Measurements from ENCODE around the gene SMURF1.

Gene SMURF1

GRCh38 chr7:99033765-99034164 lies 110.1 kb downstream of the SMURF1 start:
- no peak overlapping the region for H3K9ac ChIP-seq (ENCODE audit: low read length)
- H3K9me3 ChIP-seq (ENCODE audit: control insufficient read depth, low read length) = no peaks in the 10 kb centered on the region
- no peak for DNase-seq (ENCODE audit: low read depth)
- H3K36me3 ChIP-seq (ENCODE audit: control insufficient read depth, insufficient read depth, low read length, severe bottlenecking) = peaks cover 83% of the 10 kb centered on the region
- H3K4me3 ChIP-seq (ENCODE audit: low read length) = no peak overlapping the region
- H3K4me1 ChIP-seq (ENCODE audit: control insufficient read depth, insufficient read depth, low read length) = peaks cover 36% of the 10 kb centered on the region
- H3K27me3 ChIP-seq (replicated peaks; ENCODE audit: control insufficient read depth, insufficient read depth, low read length) = no peaks in the 10 kb centered on the region

- Histone ChIP-seq H3K4me3 (ENCODE audit: low read length) (no peak overlapping the region), H3K4me1 (ENCODE audit: control insufficient read depth, insufficient read depth, low read length) (peaks cover 36% of the 10 kb centered on the region), H3K9me3 (ENCODE audit: control insufficient read depth, low read length) (no peaks in the 10 kb centered on the region), H3K27me3 (replicated peaks; ENCODE audit: control insufficient read depth, insufficient read depth, low read length) (no peaks in the 10 kb centered on the region), H3K9ac (ENCODE audit: low read length) (no peak overlapping the region), H3K36me3 (ENCODE audit: control insufficient read depth, insufficient read depth, low read length, severe bottlenecking) (peaks cover 83% of the 10 kb centered on the region)
- DNase-seq (ENCODE audit: low read depth) = no peak
Measured at GRCh38 chr7:99032928-99033327, 111.0 kb downstream of the SMURF1 start.

GRCh38 chr7:99031496-99031895 lies 112.4 kb downstream of the SMURF1 start:
- Histone ChIP-seq H3K9me3 (ENCODE audit: control insufficient read depth, low read length) (no peaks in the 10 kb centered on the region), H3K36me3 (ENCODE audit: control insufficient read depth, insufficient read depth, low read length, severe bottlenecking) (peaks cover 81% of the 10 kb centered on the region), H3K27me3 (replicated peaks; ENCODE audit: control insufficient read depth, insufficient read depth, low read length) (no peaks in the 10 kb centered on the region), H3K4me1 (ENCODE audit: control insufficient read depth, insufficient read depth, low read length) (peaks cover 29% of the 10 kb centered on the region), H3K4me3 (ENCODE audit: low read length) (no peak overlapping the region), H3K9ac (ENCODE audit: low read length) (peak overlapping the region; percentile 3)
- no peak for DNase-seq (ENCODE audit: low read depth)

GRCh38 chr7:99030951-99031350 lies 113.0 kb downstream of the SMURF1 start:
- peaks cover 25% of the 10 kb centered on the region for H3K4me1 ChIP-seq (ENCODE audit: control insufficient read depth, insufficient read depth, low read length)
- H3K9me3 ChIP-seq (ENCODE audit: control insufficient read depth, low read length) = no peaks in the 10 kb centered on the region
- H3K36me3 ChIP-seq (ENCODE audit: control insufficient read depth, insufficient read depth, low read length, severe bottlenecking) = peaks cover 80% of the 10 kb centered on the region
- peak overlapping the region; percentile 3 for H3K9ac ChIP-seq (ENCODE audit: low read length)
- no peak overlapping the region for H3K4me3 ChIP-seq (ENCODE audit: low read length)
- no peaks in the 10 kb centered on the region for H3K27me3 ChIP-seq (replicated peaks; ENCODE audit: control insufficient read depth, insufficient read depth, low read length)
- no peak for DNase-seq (ENCODE audit: low read depth)

DNA sequence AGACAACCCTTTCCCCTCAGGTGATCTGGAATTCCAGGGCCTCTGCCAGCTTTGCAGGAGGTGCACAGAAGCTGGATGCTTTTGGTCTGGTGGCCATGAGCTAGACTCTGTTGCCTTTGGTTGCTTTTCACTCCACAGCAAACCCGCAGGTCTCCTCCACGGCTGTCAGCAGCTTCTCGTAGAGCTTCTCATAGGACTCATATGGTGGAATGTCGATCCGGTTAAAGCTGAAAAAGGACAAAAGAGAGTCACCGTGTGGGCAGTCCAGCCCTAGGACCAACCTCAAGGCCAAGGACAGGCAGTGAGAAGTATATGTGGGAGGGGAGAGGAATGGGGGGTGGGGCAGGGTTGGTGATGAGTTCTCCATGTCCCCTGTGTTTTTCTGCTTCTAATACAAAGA lies 113.5 kb downstream of the SMURF1 start:
- Histone ChIP-seq H3K27me3 (replicated peaks; ENCODE audit: control insufficient read depth, insufficient read depth, low read length) (no peaks in the 10 kb centered on the region), H3K9ac (ENCODE audit: low read length) (peak overlapping the region; percentile 3), H3K4me1 (ENCODE audit: control insufficient read depth, insufficient read depth, low read length) (peaks cover 24% of the 10 kb centered on the region), H3K36me3 (ENCODE audit: control insufficient read depth, insufficient read depth, low read length, severe bottlenecking) (peaks cover 75% of the 10 kb centered on the region), H3K9me3 (ENCODE audit: control insufficient read depth, low read length) (no peaks in the 10 kb centered on the region), H3K4me3 (ENCODE audit: low read length) (no peak overlapping the region)
- no peak for DNase-seq (ENCODE audit: low read depth)

- Histone ChIP-seq H3K4me3 (ENCODE audit: low read length) (no peak overlapping the region), H3K9me3 (ENCODE audit: control insufficient read depth, low read length) (no peaks in the 10 kb centered on the region), H3K4me1 (ENCODE audit: control insufficient read depth, insufficient read depth, low read length) (peaks cover 28% of the 10 kb centered on the region), H3K9ac (ENCODE audit: low read length) (no peak overlapping the region), H3K36me3 (ENCODE audit: control insufficient read depth, insufficient read depth, low read length, severe bottlenecking) (peaks cover 68% of the 10 kb centered on the region), H3K27me3 (replicated peaks; ENCODE audit: control insufficient read depth, insufficient read depth, low read length) (no peaks in the 10 kb centered on the region)
- no peak for DNase-seq (ENCODE audit: low read depth)
Measured at GRCh38 chr7:99029466-99030435, 114.2 kb downstream of the SMURF1 start.

GRCh38 chr7:99028261-99028973 lies 115.5 kb downstream of the SMURF1 start:
- DNase-seq (ENCODE audit: low read depth) = no peak
- H3K4me3 ChIP-seq (ENCODE audit: low read length) = no peak overlapping the region
- H3K9me3 ChIP-seq (ENCODE audit: control insufficient read depth, low read length) = no peaks in the 10 kb centered on the region
- no peaks in the 10 kb centered on the region for H3K27me3 ChIP-seq (replicated peaks; ENCODE audit: control insufficient read depth, insufficient read depth, low read length)
- H3K4me1 ChIP-seq (ENCODE audit: control insufficient read depth, insufficient read depth, low read length) = peaks cover 41% of the 10 kb centered on the region
- H3K36me3 ChIP-seq (ENCODE audit: control insufficient read depth, insufficient read depth, low read length, severe bottlenecking) = peaks cover 54% of the 10 kb centered on the region
- no peak overlapping the region for H3K9ac ChIP-seq (ENCODE audit: low read length)

DNA sequence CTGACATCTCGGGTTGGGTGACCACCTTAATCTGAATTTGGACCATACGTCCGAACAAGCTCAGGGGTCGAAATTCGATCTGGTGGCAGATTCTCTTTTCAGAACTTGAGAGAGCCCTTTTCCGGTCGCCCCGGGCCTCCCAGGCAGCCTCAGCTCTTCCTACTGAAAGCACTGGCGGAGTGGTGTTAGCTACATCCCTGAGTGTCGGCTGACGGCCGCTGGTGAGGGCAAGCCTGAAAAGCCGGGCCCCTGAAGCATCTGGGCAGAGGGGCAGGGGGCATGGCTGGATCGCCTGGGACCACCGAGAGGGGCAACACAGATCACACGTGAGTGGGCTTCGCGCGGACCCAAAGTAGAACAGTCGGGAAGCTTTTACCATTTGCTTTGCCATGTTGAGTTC lies 116.1 kb downstream of the SMURF1 start:
- no peaks in the 10 kb centered on the region for H3K27me3 ChIP-seq (replicated peaks; ENCODE audit: control insufficient read depth, insufficient read depth, low read length)
- no peak overlapping the region for H3K4me3 ChIP-seq (ENCODE audit: low read length)
- no peaks in the 10 kb centered on the region for H3K9me3 ChIP-seq (ENCODE audit: control insufficient read depth, low read length)
- no peak for DNase-seq (ENCODE audit: low read depth)
- no peak overlapping the region for H3K9ac ChIP-seq (ENCODE audit: low read length)
- H3K4me1 ChIP-seq (ENCODE audit: control insufficient read depth, insufficient read depth, low read length) = peaks cover 45% of the 10 kb centered on the region
- peaks cover 48% of the 10 kb centered on the region for H3K36me3 ChIP-seq (ENCODE audit: control insufficient read depth, insufficient read depth, low read length, severe bottlenecking)

DNA sequence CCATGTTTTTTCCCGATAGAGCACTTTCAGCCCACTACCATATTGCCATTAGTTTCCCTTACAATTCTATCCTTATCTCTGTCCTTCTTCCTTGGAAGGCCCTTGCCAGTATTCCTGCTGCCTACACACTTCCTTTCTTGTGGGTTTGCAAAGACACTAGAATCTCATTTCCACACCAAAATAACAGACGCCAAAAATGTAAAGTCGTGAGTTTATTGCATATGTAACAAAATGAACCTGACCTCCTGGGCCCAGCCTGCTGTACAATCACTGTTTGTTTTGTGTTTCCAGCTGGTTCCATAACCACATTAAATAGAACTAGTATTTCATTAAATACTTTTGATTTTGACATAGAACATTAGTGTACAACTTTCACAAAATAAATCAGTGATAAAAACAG lies 116.7 kb downstream of the SMURF1 start:
- Histone ChIP-seq H3K4me1 (ENCODE audit: control insufficient read depth, insufficient read depth, low read length) (peaks cover 47% of the 10 kb centered on the region), H3K36me3 (ENCODE audit: control insufficient read depth, insufficient read depth, low read length, severe bottlenecking) (peaks cover 42% of the 10 kb centered on the region), H3K9me3 (ENCODE audit: control insufficient read depth, low read length) (no peaks in the 10 kb centered on the region), H3K9ac (ENCODE audit: low read length) (no peak overlapping the region), H3K27me3 (replicated peaks; ENCODE audit: control insufficient read depth, insufficient read depth, low read length) (no peaks in the 10 kb centered on the region), H3K4me3 (ENCODE audit: low read length) (no peak overlapping the region)
- DNase-seq (ENCODE audit: low read depth) = no peak

DNA sequence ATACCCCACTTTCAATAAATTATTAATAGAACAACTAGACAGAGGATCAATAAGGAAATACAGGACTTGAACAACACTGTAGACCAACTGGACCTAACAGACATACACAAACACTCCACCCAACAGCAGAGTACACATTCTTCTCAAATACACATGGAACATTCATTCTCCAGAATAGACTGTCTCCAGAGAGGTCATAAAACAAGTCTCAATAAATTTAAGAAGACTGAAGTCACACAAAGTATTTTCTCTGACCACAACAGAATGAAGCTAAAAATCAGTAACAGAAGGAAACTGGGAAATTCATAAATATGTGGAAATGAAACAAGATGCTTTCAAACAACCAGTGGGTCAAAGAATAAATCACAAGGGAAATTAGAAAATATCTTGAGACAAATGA lies 119.8 kb downstream of the SMURF1 start:
- Histone ChIP-seq H3K9ac (ENCODE audit: low read length) (no peak overlapping the region), H3K36me3 (ENCODE audit: control insufficient read depth, insufficient read depth, low read length, severe bottlenecking) (peaks cover 32% of the 10 kb centered on the region), H3K27me3 (replicated peaks; ENCODE audit: control insufficient read depth, insufficient read depth, low read length) (no peaks in the 10 kb centered on the region), H3K9me3 (ENCODE audit: control insufficient read depth, low read length) (no peaks in the 10 kb centered on the region), H3K4me3 (ENCODE audit: low read length) (no peak overlapping the region), H3K4me1 (ENCODE audit: control insufficient read depth, insufficient read depth, low read length) (peaks cover 26% of the 10 kb centered on the region)
- DNase-seq (ENCODE audit: low read depth) = peak; percentile 35

GRCh38 chr7:99021941-99022560 lies 121.9 kb downstream of the SMURF1 start:
- Histone ChIP-seq H3K36me3 (ENCODE audit: control insufficient read depth, insufficient read depth, low read length, severe bottlenecking) (peaks cover 18% of the 10 kb centered on the region), H3K4me1 (ENCODE audit: control insufficient read depth, insufficient read depth, low read length) (peaks cover 26% of the 10 kb centered on the region), H3K9ac (ENCODE audit: low read length) (no peak overlapping the region), H3K9me3 (ENCODE audit: control insufficient read depth, low read length) (no peaks in the 10 kb centered on the region), H3K27me3 (replicated peaks; ENCODE audit: control insufficient read depth, insufficient read depth, low read length) (no peaks in the 10 kb centered on the region), H3K4me3 (ENCODE audit: low read length) (no peak overlapping the region)
- no peak for DNase-seq (ENCODE audit: low read depth)

All from adipocyte (in vitro differentiated cells).